Peyer's patch (tissue), 4 donors: Measurements from ENCODE around the gene NFYC.

ENCODE experiments used
- CTCF ChIP-seq, 6 experiments: fragments of 450-650 bp in 4 of 6; fragments of 200-600 bp in 2 of 6; sonication (generic) in 1 of 6; IDR thresholded peaks; one replicate each; pipeline ENCODE4 v1.5.1; 2017 to 2019; ENCODE audit warnings: antibody characterized with exemption in 6 of 6, mild to moderate bottlenecking in 3 of 6, moderate library complexity in 1 of 6
- POLR2A ChIP-seq, 2 donors: fragments of 450-650 bp; IDR thresholded peaks; one replicate each; pipeline ENCODE4 v1.5.1; 2017; ENCODE audit warnings: antibody characterized with exemption in 2 of 2, mild to moderate bottlenecking in 2 of 2, moderate library complexity in 2 of 2

DNA sequence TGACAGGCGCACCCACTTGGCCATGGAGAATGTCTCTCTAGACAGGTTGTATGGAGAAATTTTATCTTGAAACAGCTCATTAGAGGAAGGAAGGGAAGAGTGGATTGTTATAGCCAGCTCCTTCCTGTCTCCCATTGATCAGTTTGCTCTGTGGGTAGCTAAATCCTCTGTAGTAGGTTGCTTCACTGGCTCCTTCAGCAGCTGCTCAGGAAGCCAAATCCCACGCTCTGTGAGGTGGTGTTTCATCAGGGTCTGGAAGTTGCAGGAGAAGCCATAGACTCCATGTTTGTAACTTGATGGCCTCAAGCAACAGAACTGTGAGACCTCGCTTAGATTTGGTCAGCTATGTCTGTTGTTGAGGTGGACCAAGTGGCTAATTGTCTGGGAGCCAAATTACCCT lies 6.8 kb upstream of the NFYC start:
- TF ChIP-seq CTCF (IDR thresholded peaks at IDR 0.05) (no peak), POLR2A (IDR thresholded peaks at IDR 0.05) (no peak)
